ENCODE measurements around the gene MED25.

DNA sequence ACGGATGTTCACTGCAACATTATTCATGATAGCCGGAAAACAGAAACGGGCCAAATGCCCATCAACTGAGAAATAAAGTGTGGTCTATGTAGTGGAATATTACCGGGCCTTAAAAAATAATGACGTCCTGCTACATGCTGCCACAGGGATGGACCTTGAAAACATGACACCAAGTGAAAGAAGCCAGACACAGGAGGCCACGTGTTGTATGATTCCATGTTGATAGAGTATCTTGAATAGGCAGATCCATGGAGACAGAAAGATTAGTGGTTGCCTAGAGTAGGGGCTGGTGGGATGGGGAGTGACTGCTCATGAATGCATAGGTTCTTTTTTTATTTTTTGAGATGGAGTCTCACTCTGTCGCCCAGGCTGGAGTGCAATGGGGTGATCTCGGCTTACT is 47.6 kb upstream of the MED25 start:
- TF ChIP-seq, protein P1, sequence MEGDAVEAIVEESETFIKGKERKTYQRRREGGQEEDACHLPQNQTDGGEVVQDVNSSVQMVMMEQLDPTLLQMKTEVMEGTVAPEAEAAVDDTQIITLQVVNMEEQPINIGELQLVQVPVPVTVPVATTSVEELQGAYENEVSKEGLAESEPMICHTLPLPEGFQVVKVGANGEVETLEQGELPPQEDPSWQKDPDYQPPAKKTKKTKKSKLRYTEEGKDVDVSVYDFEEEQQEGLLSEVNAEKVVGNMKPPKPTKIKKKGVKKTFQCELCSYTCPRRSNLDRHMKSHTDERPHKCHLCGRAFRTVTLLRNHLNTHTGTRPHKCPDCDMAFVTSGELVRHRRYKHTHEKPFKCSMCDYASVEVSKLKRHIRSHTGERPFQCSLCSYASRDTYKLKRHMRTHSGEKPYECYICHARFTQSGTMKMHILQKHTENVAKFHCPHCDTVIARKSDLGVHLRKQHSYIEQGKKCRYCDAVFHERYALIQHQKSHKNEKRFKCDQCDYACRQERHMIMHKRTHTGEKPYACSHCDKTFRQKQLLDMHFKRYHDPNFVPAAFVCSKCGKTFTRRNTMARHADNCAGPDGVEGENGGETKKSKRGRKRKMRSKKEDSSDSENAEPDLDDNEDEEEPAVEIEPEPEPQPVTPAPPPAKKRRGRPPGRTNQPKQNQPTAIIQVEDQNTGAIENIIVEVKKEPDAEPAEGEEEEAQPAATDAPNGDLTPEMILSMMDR (IDR thresholded peaks at IDR 0.05) = no peak
- TF ChIP-seq, protein P2, sequence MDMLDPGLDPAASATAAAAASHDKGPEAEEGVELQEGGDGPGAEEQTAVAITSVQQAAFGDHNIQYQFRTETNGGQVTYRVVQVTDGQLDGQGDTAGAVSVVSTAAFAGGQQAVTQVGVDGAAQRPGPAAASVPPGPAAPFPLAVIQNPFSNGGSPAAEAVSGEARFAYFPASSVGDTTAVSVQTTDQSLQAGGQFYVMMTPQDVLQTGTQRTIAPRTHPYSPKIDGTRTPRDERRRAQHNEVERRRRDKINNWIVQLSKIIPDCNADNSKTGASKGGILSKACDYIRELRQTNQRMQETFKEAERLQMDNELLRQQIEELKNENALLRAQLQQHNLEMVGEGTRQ (CRISPR knock-in tag; IDR thresholded peaks at IDR 0.05) = no peak
- TF ChIP-seq, protein P3, sequence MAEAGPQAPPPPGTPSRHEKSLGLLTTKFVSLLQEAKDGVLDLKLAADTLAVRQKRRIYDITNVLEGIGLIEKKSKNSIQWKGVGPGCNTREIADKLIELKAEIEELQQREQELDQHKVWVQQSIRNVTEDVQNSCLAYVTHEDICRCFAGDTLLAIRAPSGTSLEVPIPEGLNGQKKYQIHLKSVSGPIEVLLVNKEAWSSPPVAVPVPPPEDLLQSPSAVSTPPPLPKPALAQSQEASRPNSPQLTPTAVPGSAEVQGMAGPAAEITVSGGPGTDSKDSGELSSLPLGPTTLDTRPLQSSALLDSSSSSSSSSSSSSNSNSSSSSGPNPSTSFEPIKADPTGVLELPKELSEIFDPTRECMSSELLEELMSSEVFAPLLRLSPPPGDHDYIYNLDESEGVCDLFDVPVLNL (CRISPR knock-in tag; IDR thresholded peaks at IDR 0.05; ENCODE audit: borderline replicate concordance, low read depth) = no peak
- TF ChIP-seq, protein P4, sequence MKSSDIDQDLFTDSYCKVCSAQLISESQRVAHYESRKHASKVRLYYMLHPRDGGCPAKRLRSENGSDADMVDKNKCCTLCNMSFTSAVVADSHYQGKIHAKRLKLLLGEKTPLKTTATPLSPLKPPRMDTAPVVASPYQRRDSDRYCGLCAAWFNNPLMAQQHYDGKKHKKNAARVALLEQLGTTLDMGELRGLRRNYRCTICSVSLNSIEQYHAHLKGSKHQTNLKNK (CRISPR knock-in tag; IDR thresholded peaks at IDR 0.05) = no peak
- TF ChIP-seq CBFB (CRISPR knock-in tag; IDR thresholded peaks at IDR 0.05; ENCODE audit: low read depth) (no peak), ESRRA (CRISPR knock-in tag; IDR thresholded peaks at IDR 0.05; ENCODE audit: borderline replicate concordance) (no peak), GABPB1 (CRISPR knock-in tag; IDR thresholded peaks at IDR 0.05) (no peak), FOXP1 (CRISPR knock-in tag; IDR thresholded peaks at IDR 0.05; ENCODE audit: borderline replicate concordance) (no peak), MYBL2 (CRISPR knock-in tag; IDR thresholded peaks at IDR 0.05) (no peak), GRHL2 (CRISPR knock-in tag; IDR thresholded peaks at IDR 0.05; ENCODE audit: insufficient replicate concordance, severe bottlenecking) (no peak)
- TF ChIP-seq, protein P5, sequence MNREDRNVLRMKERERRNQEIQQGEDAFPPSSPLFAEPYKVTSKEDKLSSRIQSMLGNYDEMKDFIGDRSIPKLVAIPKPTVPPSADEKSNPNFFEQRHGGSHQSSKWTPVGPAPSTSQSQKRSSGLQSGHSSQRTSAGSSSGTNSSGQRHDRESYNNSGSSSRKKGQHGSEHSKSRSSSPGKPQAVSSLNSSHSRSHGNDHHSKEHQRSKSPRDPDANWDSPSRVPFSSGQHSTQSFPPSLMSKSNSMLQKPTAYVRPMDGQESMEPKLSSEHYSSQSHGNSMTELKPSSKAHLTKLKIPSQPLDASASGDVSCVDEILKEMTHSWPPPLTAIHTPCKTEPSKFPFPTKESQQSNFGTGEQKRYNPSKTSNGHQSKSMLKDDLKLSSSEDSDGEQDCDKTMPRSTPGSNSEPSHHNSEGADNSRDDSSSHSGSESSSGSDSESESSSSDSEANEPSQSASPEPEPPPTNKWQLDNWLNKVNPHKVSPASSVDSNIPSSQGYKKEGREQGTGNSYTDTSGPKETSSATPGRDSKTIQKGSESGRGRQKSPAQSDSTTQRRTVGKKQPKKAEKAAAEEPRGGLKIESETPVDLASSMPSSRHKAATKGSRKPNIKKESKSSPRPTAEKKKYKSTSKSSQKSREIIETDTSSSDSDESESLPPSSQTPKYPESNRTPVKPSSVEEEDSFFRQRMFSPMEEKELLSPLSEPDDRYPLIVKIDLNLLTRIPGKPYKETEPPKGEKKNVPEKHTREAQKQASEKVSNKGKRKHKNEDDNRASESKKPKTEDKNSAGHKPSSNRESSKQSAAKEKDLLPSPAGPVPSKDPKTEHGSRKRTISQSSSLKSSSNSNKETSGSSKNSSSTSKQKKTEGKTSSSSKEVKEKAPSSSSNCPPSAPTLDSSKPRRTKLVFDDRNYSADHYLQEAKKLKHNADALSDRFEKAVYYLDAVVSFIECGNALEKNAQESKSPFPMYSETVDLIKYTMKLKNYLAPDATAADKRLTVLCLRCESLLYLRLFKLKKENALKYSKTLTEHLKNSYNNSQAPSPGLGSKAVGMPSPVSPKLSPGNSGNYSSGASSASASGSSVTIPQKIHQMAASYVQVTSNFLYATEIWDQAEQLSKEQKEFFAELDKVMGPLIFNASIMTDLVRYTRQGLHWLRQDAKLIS (CRISPR knock-in tag; IDR thresholded peaks at IDR 0.05; ENCODE audit: borderline replicate concordance) = no peak

Data from WTC11 (cell line).